NB4 (cell line): ENCODE measurements around the gene RIPK4.
A peak's percentile ranks its signal among the peaks of the same experiment; 100 is the strongest.
"Not testable (repeated sequence)": the region's sequence is repeated elsewhere in the genome, so short reads cannot be mapped to it uniquely, and the experiment has no call there.

ENCODE experiments used
- DNase-seq: peaks from one replicate; pipeline ENCODE4 v3.0.0; 2010; ENCODE audit warnings: low read depth
- H3K4me3 ChIP-seq: one replicate; pipeline ENCODE4 v1.5.1; 2011; ENCODE audit warnings: mild to moderate bottlenecking, low read depth, low read length, moderate library complexity
- CTCF ChIP-seq: IDR thresholded peaks from one replicate; pipeline ENCODE4 v1.5.1; 2012; ENCODE audit warnings: low read depth, low read length
- MAX ChIP-seq: IDR thresholded peaks from 2 replicates; pipeline ENCODE4 v1.6.1; 2011; ENCODE audit warnings: low read depth, low read length
- MYC ChIP-seq: IDR thresholded peaks from 2 replicates; pipeline ENCODE4 v1.6.1; 2011; ENCODE audit warnings: low read depth, low read length
- POLR2A ChIP-seq: IDR thresholded peaks from 2 replicates; pipeline ENCODE4 v1.6.1; 2011; ENCODE audit warnings: mild to moderate bottlenecking; ENCODE audit not compliant: insufficient read length; ENCODE audit errors: extremely low read depth

Gene RIPK4

DNA sequence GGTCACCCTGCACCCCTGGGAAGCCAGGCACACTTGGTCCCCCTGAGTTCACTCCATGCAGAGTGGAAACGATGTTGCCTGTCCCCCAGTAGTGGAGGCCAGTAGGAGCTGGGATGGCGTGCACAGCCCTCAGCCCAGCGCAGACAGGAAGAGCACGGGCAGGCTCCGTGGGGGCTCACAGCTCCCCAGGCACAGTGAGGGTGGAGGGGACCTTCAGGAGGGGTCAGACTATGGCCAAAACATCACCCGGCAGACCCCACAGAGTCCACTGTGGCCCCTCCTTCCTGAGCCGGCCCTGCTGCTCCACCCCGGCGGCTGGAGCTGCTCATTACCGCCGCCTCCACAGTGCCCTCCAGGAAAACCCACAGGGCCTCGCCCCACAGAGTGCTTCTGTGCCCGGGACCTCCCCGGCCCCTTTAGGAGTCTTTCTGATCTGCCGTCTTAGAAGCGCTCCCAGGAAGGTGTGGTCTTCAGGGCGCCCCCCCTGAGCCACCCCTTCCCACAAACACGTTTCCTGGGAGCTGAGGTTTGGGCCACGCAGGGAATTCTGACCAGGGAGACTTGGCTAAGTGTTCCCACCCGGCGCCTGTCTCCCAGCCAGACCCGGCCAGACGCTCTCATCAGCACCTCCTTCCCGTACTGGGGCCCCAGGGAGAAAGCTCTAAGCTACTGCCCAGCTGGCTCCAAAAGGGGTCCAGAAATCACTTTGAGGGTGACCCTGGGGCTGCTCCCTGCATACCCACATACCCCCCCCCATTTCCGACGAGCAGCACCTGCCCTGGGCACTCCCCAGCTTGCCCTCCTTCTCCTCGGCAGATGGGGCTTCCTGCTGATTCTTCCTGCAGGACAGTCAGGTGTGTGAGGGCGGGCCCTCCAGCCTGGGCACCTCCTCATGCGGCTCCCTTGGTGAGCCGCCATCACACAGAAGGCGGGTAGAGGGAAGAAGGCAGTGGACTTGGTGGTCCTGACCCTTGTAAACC is 38.8 kb downstream of the RIPK4 start:
- TF ChIP-seq MYC (no peak), MAX (no peak), POLR2A (no peak), CTCF (no peak)
- no peak overlapping the region for H3K4me3 ChIP-seq
- DNase-seq, result no peak

- no peak for TF ChIP-seq POLR2A
- TF ChIP-seq CTCF, result no peak
- TF ChIP-seq MYC, result no peak
- TF ChIP-seq MAX, result no peak
- peak; percentile 20 for DNase-seq
These were observed 39.7 kb downstream of the RIPK4 start for GRCh38 chr21:41726970-41727783.

DNA sequence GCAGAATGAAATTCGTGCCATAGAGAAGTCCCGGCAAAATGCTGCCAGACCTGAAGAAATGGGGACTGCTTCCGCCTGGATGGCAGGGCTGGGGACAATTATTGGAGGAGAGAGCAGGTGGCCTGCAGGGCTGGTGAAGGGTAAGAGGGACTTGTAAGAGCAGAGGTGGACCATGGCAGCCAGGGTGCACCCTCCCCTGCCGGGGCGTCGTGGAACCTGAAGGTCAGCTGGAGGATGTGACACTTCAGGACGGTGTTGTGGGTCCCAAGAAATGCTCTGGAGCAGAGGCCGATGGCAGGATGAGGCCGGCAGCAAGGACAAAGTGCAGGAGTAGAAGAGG is 40.3 kb downstream of the RIPK4 start:
- no peak for DNase-seq
- TF ChIP-seq MYC, result no peak
- no peak for TF ChIP-seq CTCF
- no peak for TF ChIP-seq POLR2A
- TF ChIP-seq MAX, result no peak
- no peak overlapping the region for H3K4me3 ChIP-seq

More at GRCh38 chr21:41726970-41727783, 39.7 kb downstream of the RIPK4 start:
- no peak overlapping the region for H3K4me3 ChIP-seq

DNA sequence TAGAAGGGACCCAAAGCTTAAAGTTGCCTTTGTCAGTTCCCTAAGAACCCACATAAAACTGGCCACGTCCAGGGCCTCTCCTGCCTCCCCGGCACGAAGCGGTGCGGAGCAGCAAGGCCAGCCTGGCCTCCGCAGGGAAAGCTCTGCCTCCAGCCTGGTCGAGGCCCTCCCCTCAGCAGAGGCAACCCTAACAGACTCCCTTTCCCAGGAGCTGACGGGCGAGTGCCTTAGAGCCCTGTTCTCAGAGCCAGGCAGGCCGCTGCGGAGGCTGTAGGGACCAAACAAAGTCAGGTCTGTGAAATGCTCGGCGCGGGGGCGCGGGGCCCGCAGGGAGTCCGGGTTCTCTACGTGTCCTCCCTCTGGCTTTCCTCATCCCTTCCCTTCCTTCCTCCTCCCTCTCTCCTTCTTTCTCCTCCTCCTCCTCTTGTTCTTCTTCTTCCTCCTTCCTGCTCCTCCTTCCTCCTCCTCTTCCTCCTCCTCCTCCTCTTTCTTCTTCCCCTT is 40.7 kb downstream of the RIPK4 start:
- no peak overlapping the region for H3K4me3 ChIP-seq
- TF ChIP-seq CTCF, result no peak
- no peak for DNase-seq

DNA sequence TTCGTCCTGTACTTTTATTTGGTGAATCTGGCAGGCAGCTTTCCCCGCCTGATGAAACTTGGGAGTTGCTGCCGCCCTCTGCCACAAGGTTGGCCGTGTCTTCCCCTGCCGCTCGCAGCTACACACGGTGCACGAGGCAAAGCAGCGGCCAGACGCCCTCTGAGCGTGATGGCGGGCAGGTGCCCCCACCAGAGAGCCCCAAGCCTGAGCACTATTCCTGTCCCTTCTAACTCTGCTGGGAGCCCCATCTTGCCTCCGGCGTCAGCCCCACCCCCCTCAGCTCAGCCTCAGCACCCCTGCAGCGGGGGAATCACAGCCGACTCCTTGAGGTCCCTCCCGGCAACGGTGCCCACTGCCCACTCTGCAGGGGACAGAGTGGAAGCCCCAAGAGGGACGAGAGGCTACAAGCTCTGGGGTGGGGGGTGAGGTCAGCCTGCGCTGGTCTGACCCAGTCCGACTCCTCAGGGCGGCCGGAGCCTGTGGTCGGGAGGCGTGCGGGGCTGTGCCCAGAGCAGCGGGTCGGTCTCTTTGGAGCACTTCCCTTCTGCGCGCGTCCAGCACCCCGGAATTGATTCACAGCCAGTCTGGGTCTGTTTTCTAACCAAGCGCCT is 41.3 kb downstream of the RIPK4 start:
- no peak for DNase-seq
- TF ChIP-seq POLR2A, result no peak
- TF ChIP-seq CTCF, result no peak
- TF ChIP-seq MYC, result no peak
- TF ChIP-seq MAX, result no peak
- no peak overlapping the region for H3K4me3 ChIP-seq

DNA sequence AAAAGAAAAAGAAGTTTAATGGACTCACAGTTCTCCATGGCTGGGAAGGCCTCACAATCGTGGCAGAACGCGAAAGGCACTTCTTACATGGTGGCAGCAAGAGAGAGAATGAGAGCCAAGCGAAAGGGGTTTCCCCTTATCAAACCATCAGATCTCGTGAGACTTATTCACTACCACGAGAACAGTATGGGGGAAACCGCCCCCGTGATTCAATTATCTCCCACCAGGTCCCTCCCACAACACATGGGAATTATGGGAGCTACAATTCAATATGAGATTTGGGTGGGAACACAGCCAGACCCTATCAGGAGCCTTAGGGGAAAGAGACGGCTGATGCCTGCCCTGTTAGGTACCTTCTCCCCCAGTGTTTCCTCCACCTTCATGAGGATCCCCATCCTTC is 43.0 kb downstream of the RIPK4 start:
- DNase-seq, H3K4me3 ChIP-seq: not testable (repeated sequence)
